Activated CD4-positive, alpha-beta memory T cell treated with anti-CD3 and anti-CD28 coated beads, Interleukin-2, amount 10 ng/mL, durations not matched to agents 7 days and 5 days (primary cell): ENCODE measurements around the gene CPB2. TPM values are rescaled to one million over a fixed set of nuclear protein-coding genes. Genes with fewer than 3 reads are reported as not detected.
A peak's percentile ranks its signal among the peaks of the same experiment; 100 is the strongest.

Experiments
- CTCF ChIA-PET: fragments of 350-600 bp; sonication (Branson Sonifier 250); formaldehyde crosslinking; loops from one replicate; lab custom pipeline; 2021; ENCODE audit warnings: antibody characterized with exemption, inconsistent platforms; lab: Charles Lee
- POLR2A ChIA-PET: fragments of 350-600 bp; sonication (Branson Sonifier 250); formaldehyde crosslinking; loops from one replicate; lab custom pipeline; 2021; ENCODE audit warnings: antibody characterized with exemption; lab: Charles Lee
- DNase-seq: peaks from one replicate; pipeline ENCODE4 v3.0.0-alpha.2; 2020
- H3K27ac Mint-ChIP-seq: one replicate; pipeline ENCODE4 v1.8.0; 2021; ENCODE audit warnings: mild to moderate bottlenecking, mixed read lengths
- H3K27me3 Mint-ChIP-seq: one replicate; pipeline ENCODE4 v1.8.0; 2021; ENCODE audit warnings: mixed read lengths
- H3K36me3 Mint-ChIP-seq: one replicate; pipeline ENCODE4 v1.8.0; 2021; ENCODE audit warnings: low read depth, mixed read lengths
- H3K4me1 Mint-ChIP-seq: one replicate; pipeline ENCODE4 v1.8.0; 2021; ENCODE audit warnings: mixed read lengths
- H3K4me3 Mint-ChIP-seq: one replicate; pipeline ENCODE4 v1.8.0; 2021; ENCODE audit warnings: mild to moderate bottlenecking, mixed read lengths
- H3K9me3 Mint-ChIP-seq: one replicate; pipeline ENCODE4 v1.8.0; 2021; ENCODE audit warnings: mixed read lengths
- total RNA-seq, 2 experiments: library from RNA; stranded (reverse); gene quantifications; one replicate each; pipeline ENCODE4 v1.2.3, GENCODE V29; 2021

CPB2 gene
- total RNA-seq, 2 experiments from 2014 or later, result not detected

GRCh38 chr13:46053162-46054012 is 51.4 kb downstream of the CPB2 start:
- H3K4me3 Mint-ChIP-seq, result peak overlapping the region; percentile 92
- H3K27me3 Mint-ChIP-seq, result peaks cover 15% of the 10 kb centered on the region
- CTCF ChIA-PET, result no interaction called here
- DNase-seq, result no peak
- H3K27ac Mint-ChIP-seq, result peak overlapping the region; percentile 89
- peaks cover 7% of the 10 kb centered on the region for H3K36me3 Mint-ChIP-seq
- H3K4me1 Mint-ChIP-seq, result peaks cover 39% of the 10 kb centered on the region
- no peaks in the 10 kb centered on the region for H3K9me3 Mint-ChIP-seq
- POLR2A ChIA-PET, result interaction anchor here (0.7 to 2.5 kb wide), 12 partner anchors 9 to 260 kb away, joined by 3 to 11 read pairs (median 5); partner anchors contain the start of gene LCP1

GRCh38 chr13:46052319-46053161 is 52.3 kb downstream of the CPB2 start, which contains the start of gene ZC3H13:
Gene ZC3H13 (minus strand): TSS chr13:46052746. CDS start chr13:46045507, 7,239 bp downstream.
- peak within 1 kb of the TSS; percentile 89 for H3K27ac Mint-ChIP-seq
- H3K9me3 Mint-ChIP-seq, result no peaks in the 10 kb centered on the region
- peak; percentile 96 for DNase-seq
- CTCF ChIA-PET, result interaction anchor here (0.6 to 1.1 kb wide), 4 partner anchors 9 to 429 kb away, joined by 3 read pairs; no protein-coding TSS in a partner anchor
- peaks cover 15% of the 10 kb centered on the region for H3K27me3 Mint-ChIP-seq
- peaks cover 11% of the 10 kb centered on the region for H3K36me3 Mint-ChIP-seq
- H3K4me1 Mint-ChIP-seq, result peaks cover 44% of the 10 kb centered on the region
- peak within 1 kb of the TSS; percentile 92 for H3K4me3 Mint-ChIP-seq
- POLR2A ChIA-PET, result interaction anchor here (0.6 to 2.5 kb wide), 20 partner anchors 10 to 587 kb away, joined by 3 to 11 read pairs (median 4); partner anchors contain the start of genes COG3 and LCP1

GRCh38 chr13:46051968-46052318 is 52.9 kb downstream of the CPB2 start:
- no peaks in the 10 kb centered on the region for H3K9me3 Mint-ChIP-seq
- H3K27ac Mint-ChIP-seq, result peak overlapping the region; percentile 89
- H3K27me3 Mint-ChIP-seq, result peaks cover 15% of the 10 kb centered on the region
- H3K4me3 Mint-ChIP-seq, result peak overlapping the region; percentile 92
- peaks cover 11% of the 10 kb centered on the region for H3K36me3 Mint-ChIP-seq
- H3K4me1 Mint-ChIP-seq, result peaks cover 45% of the 10 kb centered on the region
- CTCF ChIA-PET, result interaction anchor here (0.6 to 1.1 kb wide), 4 partner anchors 9 to 428 kb away, joined by 3 read pairs; no protein-coding TSS in a partner anchor
- POLR2A ChIA-PET, result interaction anchor here (0.6 to 2.5 kb wide), 19 partner anchors 10 to 587 kb away, joined by 3 to 11 read pairs (median 4); partner anchors contain the start of genes COG3 and LCP1
- no peak for DNase-seq

- ChIA-PET CTCF (no interaction called here), POLR2A (interaction anchor here (2.5 kb wide), 1 partner anchor 121 kb away, joined by 8 read pairs; no protein-coding TSS in a partner anchor)
- H3K4me3 Mint-ChIP-seq, result peak overlapping the region; percentile 30
Measured at GRCh38 chr13:46050771-46051170, 54.1 kb downstream of the CPB2 start.

GRCh38 chr13:46045424-46045823 is 59.4 kb downstream of the CPB2 start:
- H3K27me3 Mint-ChIP-seq, result no peaks in the 10 kb centered on the region
- ChIA-PET POLR2A (no interaction called here), CTCF (no interaction called here)
- H3K4me3 Mint-ChIP-seq, result no peak overlapping the region
- H3K36me3 Mint-ChIP-seq, result peaks cover 26% of the 10 kb centered on the region
- H3K4me1 Mint-ChIP-seq, result peaks cover 24% of the 10 kb centered on the region
- no peaks in the 10 kb centered on the region for H3K9me3 Mint-ChIP-seq
- H3K27ac Mint-ChIP-seq, result no peak overlapping the region
- DNase-seq, result no peak

More at GRCh38 chr13:46050771-46051170, 54.1 kb downstream of the CPB2 start:
- H3K4me1 Mint-ChIP-seq, result peaks cover 49% of the 10 kb centered on the region
- H3K27me3 Mint-ChIP-seq, result peaks cover 5% of the 10 kb centered on the region
- H3K36me3 Mint-ChIP-seq, result peaks cover 11% of the 10 kb centered on the region
- no peak for DNase-seq
- no peak overlapping the region for H3K27ac Mint-ChIP-seq
- H3K9me3 Mint-ChIP-seq, result no peaks in the 10 kb centered on the region

GRCh38 chr13:46043647-46044046 is 61.2 kb downstream of the CPB2 start:
- H3K36me3 Mint-ChIP-seq, result peaks cover 37% of the 10 kb centered on the region
- H3K4me1 Mint-ChIP-seq, result peaks cover 13% of the 10 kb centered on the region

GRCh38 chr13:46041419-46041839 is 63.4 kb downstream of the CPB2 start:
- Mint-ChIP-seq H3K4me3 (no peak overlapping the region), H3K36me3 (peaks cover 44% of the 10 kb centered on the region), H3K27me3 (no peaks in the 10 kb centered on the region), H3K4me1 (peaks cover 2% of the 10 kb centered on the region), H3K9me3 (no peaks in the 10 kb centered on the region), H3K27ac (no peak overlapping the region)
- CTCF ChIA-PET, result no interaction called here
- POLR2A ChIA-PET, result interaction anchor here (0.7 kb wide), 1 partner anchor 11 kb away, joined by 3 read pairs; the partner anchor contains the start of gene ZC3H13
- no peak for DNase-seq

More at GRCh38 chr13:46043647-46044046, 61.2 kb downstream of the CPB2 start:
- ChIA-PET CTCF (interaction anchor here (1.5 kb wide), 1 partner anchor 8 kb away, joined by 3 read pairs; no protein-coding TSS in a partner anchor), POLR2A (no interaction called here)
- Mint-ChIP-seq H3K27me3 (no peaks in the 10 kb centered on the region), H3K27ac (no peak overlapping the region), H3K9me3 (no peaks in the 10 kb centered on the region), H3K4me3 (no peak overlapping the region)
- no peak for DNase-seq

- Mint-ChIP-seq H3K36me3 (peaks cover 50% of the 10 kb centered on the region), H3K4me1 (peaks cover 2% of the 10 kb centered on the region), H3K4me3 (no peak overlapping the region), H3K9me3 (no peaks in the 10 kb centered on the region), H3K27me3 (no peaks in the 10 kb centered on the region), H3K27ac (no peak overlapping the region)
- ChIA-PET POLR2A (interaction anchor here (0.7 kb wide), 1 partner anchor 12 kb away, joined by 3 read pairs; the partner anchor contains the start of gene ZC3H13), CTCF (no interaction called here)
- no peak for DNase-seq
Measured at GRCh38 chr13:46040763-46041162, 64.1 kb downstream of the CPB2 start.

- no peak for DNase-seq
- no peaks in the 10 kb centered on the region for H3K9me3 Mint-ChIP-seq
- ChIA-PET POLR2A (no interaction called here), CTCF (no interaction called here)
- no peaks in the 10 kb centered on the region for H3K27me3 Mint-ChIP-seq
- no peak overlapping the region for H3K27ac Mint-ChIP-seq
- no peak overlapping the region for H3K4me3 Mint-ChIP-seq
- H3K4me1 Mint-ChIP-seq, result no peaks in the 10 kb centered on the region
- H3K36me3 Mint-ChIP-seq, result peaks cover 54% of the 10 kb centered on the region
Measured at GRCh38 chr13:46039411-46040182, 65.2 kb downstream of the CPB2 start.

GRCh38 chr13:46038296-46038695 is 66.5 kb downstream of the CPB2 start:
- ChIA-PET POLR2A (interaction anchor here (1.0 kb wide), 1 partner anchor 14 kb away, joined by 3 read pairs; the partner anchor contains the start of gene ZC3H13), CTCF (no interaction called here)
- peaks cover 63% of the 10 kb centered on the region for H3K36me3 Mint-ChIP-seq
- H3K27me3 Mint-ChIP-seq, result no peaks in the 10 kb centered on the region
- no peak for DNase-seq
- no peak overlapping the region for H3K27ac Mint-ChIP-seq
- no peak overlapping the region for H3K4me3 Mint-ChIP-seq
- no peaks in the 10 kb centered on the region for H3K9me3 Mint-ChIP-seq
- no peaks in the 10 kb centered on the region for H3K4me1 Mint-ChIP-seq

GRCh38 chr13:46035066-46035465 is 69.8 kb downstream of the CPB2 start:
- CTCF ChIA-PET, result interaction anchor here (1.1 kb wide), 1 partner anchor 17 kb away, joined by 3 read pairs; no protein-coding TSS in a partner anchor
- Mint-ChIP-seq H3K27me3 (no peaks in the 10 kb centered on the region), H3K9me3 (peaks cover 3% of the 10 kb centered on the region), H3K36me3 (peaks cover 62% of the 10 kb centered on the region), H3K4me3 (no peak overlapping the region), H3K4me1 (peaks cover 12% of the 10 kb centered on the region), H3K27ac (no peak overlapping the region)
- DNase-seq, result no peak
- POLR2A ChIA-PET, result no interaction called here

- Mint-ChIP-seq H3K27ac (no peak overlapping the region), H3K4me1 (peaks cover 12% of the 10 kb centered on the region), H3K9me3 (peaks cover 5% of the 10 kb centered on the region), H3K36me3 (peaks cover 66% of the 10 kb centered on the region), H3K4me3 (no peak overlapping the region), H3K27me3 (no peaks in the 10 kb centered on the region)
- no peak for DNase-seq
- CTCF ChIA-PET, result no interaction called here
- POLR2A ChIA-PET, result no interaction called here
Measured at GRCh38 chr13:46032341-46032740, 72.5 kb downstream of the CPB2 start.
